HL-60 (cell line): ENCODE results near the gene LBH.

ENCODE experiments used
- DNase-seq, 2 experiments: peaks; one replicate each; pipeline ENCODE4 v3.0.0-alpha.2; 2010 to 2020; ENCODE audit warnings: low read depth in 1 of 2, low spot score in 1 of 2
- H3K27ac ChIP-seq: fragments of 250-450 bp; sonication (Bioruptor Pico); replicated peaks from 2 replicates; pipeline ENCODE4 v1.5.1; 2020; ENCODE audit warnings: mild to moderate bottlenecking, moderate library complexity
- H3K27me3 ChIP-seq: fragments of 250-450 bp; sonication (Bioruptor Pico); 2 replicates; pipeline ENCODE4 v1.5.1; 2021; ENCODE audit warnings: mild to moderate bottlenecking, moderate library complexity; ENCODE audit not compliant: insufficient read depth, poor library complexity, severe bottlenecking
- H3K4me3 ChIP-seq: replicated peaks from 2 replicates; pipeline ENCODE4 v1.5.1; 2011; ENCODE audit warnings: mild to moderate bottlenecking, control low read depth, low read length; ENCODE audit not compliant: insufficient read depth
- CTCF ChIP-seq: IDR thresholded peaks from one replicate; pipeline ENCODE4 v1.5.1; 2011; ENCODE audit warnings: low read length, control low read depth, inconsistent platforms; ENCODE audit not compliant: insufficient read depth
- GABPA ChIP-seq: IDR thresholded peaks from 2 replicates; pipeline ENCODE4 v1.6.1; 2012; ENCODE audit warnings: low read depth
- POLR2AphosphoS5 ChIP-seq: IDR thresholded peaks from 2 replicates; pipeline ENCODE4 v1.6.1; 2012; ENCODE audit warnings: low read depth
- REST ChIP-seq: IDR thresholded peaks from 2 replicates; pipeline ENCODE4 v1.6.1; 2012; ENCODE audit warnings: low read depth; ENCODE audit not compliant: insufficient replicate concordance
- SPI1 ChIP-seq: IDR thresholded peaks from 2 replicates; pipeline ENCODE4 v1.6.1; 2012; ENCODE audit warnings: low read depth, mild to moderate bottlenecking, borderline replicate concordance

LBH gene

DNA sequence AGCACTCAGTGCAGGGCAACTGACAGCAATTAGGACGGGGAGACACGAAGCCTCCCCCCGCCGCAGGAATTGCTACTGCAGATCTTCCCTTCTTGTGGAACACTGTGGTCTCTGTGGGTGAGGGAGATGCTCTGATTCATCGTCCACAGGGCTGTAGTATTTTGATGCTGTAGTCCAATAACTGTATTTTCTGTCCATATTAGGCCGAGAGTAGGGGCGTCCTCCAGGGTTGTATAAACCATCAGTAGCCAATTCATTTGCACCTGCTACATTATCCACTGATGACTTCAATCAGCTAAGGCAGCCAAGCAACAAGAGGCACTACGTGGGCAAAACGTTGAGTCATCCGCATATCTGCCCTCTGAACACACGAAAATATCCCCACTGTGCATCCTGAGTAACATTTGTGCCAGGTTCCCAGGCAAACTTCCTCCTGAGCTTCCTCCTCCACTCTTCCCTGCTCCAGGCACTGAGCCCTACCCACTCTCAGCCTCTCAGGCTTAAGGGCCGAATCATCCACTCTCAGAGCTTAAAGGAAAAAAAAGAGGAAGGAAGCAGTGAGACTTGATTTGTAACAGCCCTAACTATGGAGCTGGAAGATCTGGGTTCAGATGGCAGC lies 62.1 kb downstream of the LBH start:
- DNase-seq: peak; percentile 38 to 39

DNA sequence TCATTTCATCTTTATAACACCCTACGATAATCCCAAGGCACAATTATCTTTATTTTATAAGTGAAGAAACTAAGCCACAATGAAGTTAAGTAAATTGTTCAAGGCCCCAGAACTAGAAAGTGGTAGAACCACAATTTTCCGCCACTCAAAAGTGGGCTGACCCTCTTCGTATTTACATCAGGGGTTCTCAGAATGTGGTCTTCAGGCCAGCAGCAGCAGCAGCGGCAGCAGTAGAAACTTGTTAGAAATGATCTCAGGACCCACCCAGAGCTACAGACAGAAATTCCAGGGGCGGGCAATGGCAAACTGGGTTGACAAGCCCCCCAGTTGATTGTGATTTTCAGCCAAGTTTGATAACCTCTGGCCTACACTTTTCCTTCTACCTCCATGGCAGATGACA lies 62.8 kb downstream of the LBH start:
- Histone ChIP-seq H3K27me3 (no peaks in the 10 kb centered on the region), H3K4me3 (no peak overlapping the region), H3K27ac (no peak overlapping the region)
- no peak for TF ChIP-seq CTCF
- TF ChIP-seq GABPA: no peak
- no peak for TF ChIP-seq SPI1
- TF ChIP-seq POLR2AphosphoS5: no peak
- TF ChIP-seq REST: no peak
- DNase-seq: no peak

More for the DNA sequence above, 62.1 kb downstream of the LBH start:
- Histone ChIP-seq H3K27ac (no peak overlapping the region), H3K27me3 (no peaks in the 10 kb centered on the region), H3K4me3 (no peak overlapping the region)
- TF ChIP-seq GABPA: no peak
- no peak for TF ChIP-seq SPI1
- no peak for TF ChIP-seq REST
- no peak for TF ChIP-seq CTCF
- TF ChIP-seq POLR2AphosphoS5: no peak

- TF ChIP-seq POLR2AphosphoS5 (no peak), REST (no peak), GABPA (no peak), SPI1 (no peak), CTCF (no peak)
- no peak for DNase-seq
- H3K4me3 ChIP-seq: no peak overlapping the region
- no peaks in the 10 kb centered on the region for H3K27me3 ChIP-seq
- H3K27ac ChIP-seq: no peak overlapping the region
Measured at GRCh38 chr2:30296496-30296895, 65.2 kb downstream of the LBH start.
